H9 (cell line): ENCODE data around the gene CRYGN. TPM values are rescaled to one million over a fixed set of nuclear protein-coding genes. Genes with fewer than 3 reads are reported as not detected.
A peak's percentile ranks its signal among the peaks of the same experiment; 100 is the strongest.

Experiments used
- DNase-seq: peaks from one replicate; pipeline ENCODE4 v3.0.0-alpha.2; 2017
- H2AFZ ChIP-seq: one replicate; pipeline ENCODE4 v1.6.1; 2013; ENCODE audit warnings: mild to moderate bottlenecking, low read length, control low read depth, moderate library complexity
- H2AK5ac ChIP-seq: 2 replicates; pipeline ENCODE4 v1.6.1; 2013; ENCODE audit warnings: low read length, control low read depth, mixed read lengths; ENCODE audit not compliant: insufficient read length
- H2BK120ac ChIP-seq: one replicate; pipeline ENCODE4 v1.6.1; 2013; ENCODE audit warnings: low read depth, mild to moderate bottlenecking, low read length, control low read depth, inconsistent platforms; ENCODE audit not compliant: poor library complexity, severe bottlenecking
- H2BK12ac ChIP-seq: 2 replicates; pipeline ENCODE4 v1.6.1; 2013; ENCODE audit warnings: low read length, control low read depth, mixed read lengths, low read depth; ENCODE audit not compliant: insufficient read length
- H2BK15ac ChIP-seq: 2 replicates; pipeline ENCODE4 v1.6.1; 2013; ENCODE audit warnings: low read depth, low read length, control low read depth
- H2BK20ac ChIP-seq: one replicate; pipeline ENCODE4 v1.6.1; 2013; ENCODE audit warnings: low read depth, mild to moderate bottlenecking, low read length, control low read depth, inconsistent platforms; ENCODE audit not compliant: poor library complexity, severe bottlenecking
- H2BK5ac ChIP-seq: 2 replicates; pipeline ENCODE4 v1.6.1; 2013; ENCODE audit warnings: low read length, control low read depth, mixed read lengths; ENCODE audit not compliant: insufficient read length
- H3K14ac ChIP-seq: 2 replicates; pipeline ENCODE4 v1.6.1; 2013; ENCODE audit warnings: low read length, control low read depth; ENCODE audit not compliant: insufficient read depth
- H3K18ac ChIP-seq: 2 replicates; pipeline ENCODE4 v1.6.1; 2013; ENCODE audit warnings: low read depth, mild to moderate bottlenecking, mixed read lengths, low read length, control low read depth; ENCODE audit not compliant: insufficient read length
- H3K23ac ChIP-seq: 2 replicates; pipeline ENCODE4 v1.6.1; 2013; ENCODE audit warnings: low read length, control low read depth, mixed read lengths, low read depth; ENCODE audit not compliant: insufficient read length
- H3K23me2 ChIP-seq: 2 replicates; pipeline ENCODE4 v1.6.1; 2013; ENCODE audit warnings: low read depth, mild to moderate bottlenecking, mixed read lengths, low read length, control low read depth; ENCODE audit not compliant: insufficient read length, poor library complexity, severe bottlenecking
- H3K27ac ChIP-seq: 2 replicates; pipeline ENCODE4 v1.5.1; 2013; ENCODE audit warnings: low read length, control low read depth, mixed read lengths, low read depth; ENCODE audit not compliant: insufficient read length
- H3K27me3 ChIP-seq: 2 replicates; pipeline ENCODE4 v1.6.1; 2013; ENCODE audit warnings: low read length, control low read depth, inconsistent platforms; ENCODE audit not compliant: insufficient read depth
- H3K4ac ChIP-seq: 2 replicates; pipeline ENCODE4 v1.6.1; 2013; ENCODE audit warnings: low read depth, mild to moderate bottlenecking, control low read depth, inconsistent platforms, low read length, moderate library complexity
- H3K4me1 ChIP-seq: 2 replicates; pipeline ENCODE4 v1.6.1; 2013; ENCODE audit warnings: low read length, control low read depth, inconsistent platforms; ENCODE audit not compliant: insufficient read depth
- H3K4me2 ChIP-seq: 2 replicates; pipeline ENCODE4 v1.6.1; 2013; ENCODE audit warnings: low read length, control low read depth, mixed read lengths; ENCODE audit not compliant: insufficient read length, insufficient read depth
- H3K56ac ChIP-seq: 2 replicates; pipeline ENCODE4 v1.6.1; 2013; ENCODE audit warnings: low read depth, mild to moderate bottlenecking, mixed read lengths, low read length, control low read depth; ENCODE audit not compliant: insufficient read length
- H3K79me1 ChIP-seq: 2 replicates; pipeline ENCODE4 v1.6.1; 2013; ENCODE audit warnings: low read depth, mild to moderate bottlenecking, moderate library complexity, low read length, control low read depth, inconsistent platforms; ENCODE audit not compliant: insufficient read depth, poor library complexity, severe bottlenecking
- H3K79me2 ChIP-seq: 2 replicates; pipeline ENCODE4 v1.6.1; 2013; ENCODE audit warnings: low read length, control low read depth, inconsistent platforms; ENCODE audit not compliant: insufficient read depth
- H3K9ac ChIP-seq: 2 replicates; pipeline ENCODE4 v1.6.1; 2013; ENCODE audit warnings: low read length, control low read depth, mixed read lengths; ENCODE audit not compliant: insufficient read length; ENCODE audit errors: extremely low read depth
- H3K9me3 ChIP-seq: one replicate; pipeline ENCODE4 v1.6.1; 2013; ENCODE audit warnings: low read depth, low read length, inconsistent platforms; ENCODE audit not compliant: control insufficient read depth
- H3T11ph ChIP-seq: one replicate; pipeline ENCODE4 v1.6.1; 2013; ENCODE audit warnings: mild to moderate bottlenecking, low read length, control low read depth, inconsistent platforms
- H4K20me1 ChIP-seq: one replicate; pipeline ENCODE4 v1.6.1; 2013; ENCODE audit not compliant: control insufficient read depth, insufficient read length, insufficient read depth
- H4K5ac ChIP-seq: 2 replicates; pipeline ENCODE4 v1.6.1; 2013; ENCODE audit warnings: low read depth, mild to moderate bottlenecking, mixed read lengths, low read length, control low read depth; ENCODE audit not compliant: insufficient read length
- H4K8ac ChIP-seq: replicated peaks from 2 replicates; pipeline ENCODE4 v1.6.1; 2013; ENCODE audit warnings: low read length, control low read depth, mixed read lengths, low read depth; ENCODE audit not compliant: insufficient read length
- H4K91ac ChIP-seq: 2 replicates; pipeline ENCODE4 v1.6.1; 2013; ENCODE audit warnings: low read depth, mild to moderate bottlenecking, moderate library complexity, mixed read lengths, low read length, control low read depth; ENCODE audit not compliant: insufficient read length
- H3K27ac Mint-ChIP-seq, 3 experiments: 2 replicates in 2 of 3; 3 replicates in 1 of 3; pipeline ENCODE4 v1.8.0; 2020 to 2021; ENCODE audit warnings: mixed read lengths in 3 of 3, mild to moderate bottlenecking in 1 of 3, moderate library complexity in 1 of 3
- H3K27me3 Mint-ChIP-seq: 2 replicates; pipeline ENCODE4 v1.8.0; 2021; ENCODE audit warnings: low read depth, mild to moderate bottlenecking, moderate library complexity, mixed read lengths
- H3K36me3 Mint-ChIP-seq, 3 experiments: 2 replicates in 2 of 3; 3 replicates in 1 of 3; pipeline ENCODE4 v1.8.0; 2020 to 2021; ENCODE audit warnings: low read depth in 3 of 3, mixed read lengths in 3 of 3; ENCODE audit not compliant: insufficient read depth in 1 of 3
- H3K4me1 Mint-ChIP-seq, 2 experiments: 2 replicates each; pipeline ENCODE4 v1.8.0; 2020; ENCODE audit warnings: mixed read lengths in 2 of 2
- H3K4me3 Mint-ChIP-seq, 2 experiments: 2 replicates in 1 of 2; 3 replicates in 1 of 2; pipeline ENCODE4 v1.8.0; 2020 to 2021; ENCODE audit warnings: mild to moderate bottlenecking in 2 of 2, mixed read lengths in 2 of 2, moderate library complexity in 1 of 2
- H3K9me3 Mint-ChIP-seq, 2 experiments: 2 replicates in 1 of 2; 3 replicates in 1 of 2; pipeline ENCODE4 v1.8.0; 2020; ENCODE audit warnings: mild to moderate bottlenecking in 2 of 2, mixed read lengths in 2 of 2, moderate library complexity in 1 of 2
- CTCF ChIP-seq: fragments of 200-600 bp; sonication (generic); conservative IDR thresholded peaks from 3 replicates; pipeline ENCODE4 v1.8.0; 2021; ENCODE audit warnings: antibody characterized with exemption, mild to moderate bottlenecking
- WGBS: extraction: QIAGEN DNeasy Blood & Tissue Kit; methylation state at CpG from one replicate; pipeline ENCODE4 v1.1.7; 2013; ENCODE audit warnings: missing lambda C conversion rate, low lambda C conversion rate, mixed read lengths; ENCODE audit not compliant: insufficient read length; ENCODE audit errors: extremely low coverage; 5-methylcytosine and 5-hydroxymethylcytosine counted together
- total RNA-seq: library from RNA; stranded (reverse); gene quantifications from 2 replicates; pipeline ENCODE4 v1.2.1, GENCODE V29; 2021

CRYGN gene
- total RNA-seq, 1 experiment from 2014 or later, result 1.8 TPM

- Histone ChIP-seq H3K79me1 (no peaks in the 10 kb centered on the region), H3K4ac (no peak overlapping the region; the same call in 1 of the 2 replicates), H4K8ac (no peak overlapping the region), H3K9ac (no peak overlapping the region), H2BK12ac (no peak overlapping the region), H3K4me2 (no peak overlapping the region), H4K5ac (no peak overlapping the region), H3K79me2 (no peaks in the 10 kb centered on the region), H3K23ac (no peak overlapping the region), H3K27me3 (no peaks in the 10 kb centered on the region), H3K18ac (peak overlapping the region; percentile 76), H2BK5ac (no peak overlapping the region), H3K23me2 (no peaks in the 10 kb centered on the region), H2BK20ac (no peak overlapping the region), H3K56ac (no peak overlapping the region), H2AFZ (no peak overlapping the region), H4K91ac (no peak overlapping the region), H2AK5ac (no peak overlapping the region), H2BK120ac (no peak overlapping the region), H3K9me3 (no peaks in the 10 kb centered on the region), H2BK15ac (no peak overlapping the region), H3K4me1 (peaks cover 8% of the 10 kb centered on the region; the same call in 1 of the 2 replicates), H3K14ac (peak overlapping the region; percentile 77), H3T11ph (no peak overlapping the region), H3K27ac (no peak overlapping the region), H4K20me1 (no peaks in the 10 kb centered on the region)
- Mint-ChIP-seq H3K36me3 (peaks cover 35 to 45% (median 36%) of the 10 kb centered on the region in 3 experiments), H3K9me3 (peaks cover 41 to 42% of the 10 kb centered on the region in 2 experiments), H3K27me3 (peaks cover 3% of the 10 kb centered on the region; the same call in 1 of the 2 replicates), H3K4me3 (no peak overlapping the region; a peak in 2 of 5 replicates), H3K4me1 (peaks cover 65 to 69% of the 10 kb centered on the region in 2 experiments), H3K27ac (peak overlapping the region in 2 of 3 experiments; percentile 84 to 93; a peak in 3 of 7 replicates)
- no peak for TF ChIP-seq CTCF
- DNase-seq, result peak; percentile 61
- no CpG with 5 or more reads among the region's 25 CpGs for WGBS
Measured at GRCh38 chr7:151459726-151460473, 20.0 kb upstream of the CRYGN start.
